HepG2 (cell line): ENCODE data around the gene UAP1L1. TPM values are rescaled to one million over a fixed set of nuclear protein-coding genes. Genes with fewer than 3 reads are reported as not detected.

Experiments used
- DPF2 ChIP-seq: sonication (generic); formaldehyde crosslinking; IDR thresholded peaks from 2 replicates; pipeline ENCODE4 v1.4.0; 2020; ENCODE audit warnings: mild to moderate bottlenecking, low read depth, missing genetic modification reagents, borderline replicate concordance
- HNF4G ChIP-seq, 2 experiments: sonication (generic) in 1 of 2; formaldehyde crosslinking in 1 of 2; IDR thresholded peaks; 2 replicates each; pipeline versions ENCODE4 v1.4.0 to v1.6.1; 2011 to 2020; ENCODE audit warnings: borderline replicate concordance in 2 of 2, low read depth in 2 of 2, mild to moderate bottlenecking in 2 of 2, low read length in 1 of 2, missing genetic modification reagents in 1 of 2, moderate library complexity in 1 of 2
- KDM5B ChIP-seq: sonication (generic); formaldehyde crosslinking; IDR thresholded peaks from 2 replicates; pipeline ENCODE4 v1.4.0; 2020; ENCODE audit warnings: missing genetic modification reagents, mild to moderate bottlenecking, borderline replicate concordance
- MYC ChIP-seq: sonication (generic); formaldehyde crosslinking; IDR thresholded peaks from 2 replicates; pipeline ENCODE4 v1.9.0; 2021; ENCODE audit warnings: missing genetic modification reagents, borderline replicate concordance
- NR2F6 ChIP-seq, 2 experiments: IDR thresholded peaks; 2 replicates each; pipeline ENCODE4 v1.6.1; 2016; ENCODE audit warnings: antibody characterized with exemption in 1 of 2, mild to moderate bottlenecking in 1 of 2
- PHF8 ChIP-seq: sonication (generic); formaldehyde crosslinking; IDR thresholded peaks from 2 replicates; pipeline ENCODE4 v1.5.0; 2020; ENCODE audit warnings: missing genetic modification reagents
- SALL1 ChIP-seq: sonication (generic); formaldehyde crosslinking; IDR thresholded peaks from 2 replicates; pipeline ENCODE4 v1.8.0; 2022; ENCODE audit warnings: mild to moderate bottlenecking, missing genetic modification reagents
- SMC3 ChIP-seq: IDR thresholded peaks from 2 replicates; pipeline ENCODE4 v1.6.1; 2011; ENCODE audit warnings: low read length, improper control_type of control experiment
- ZNF263 ChIP-seq: sonication (generic); formaldehyde crosslinking; IDR thresholded peaks from 2 replicates; pipeline ENCODE4 v1.4.0; 2020; ENCODE audit warnings: missing genetic modification reagents
- ZNF501 ChIP-seq: sonication (generic); formaldehyde crosslinking; IDR thresholded peaks from 2 replicates; pipeline ENCODE4 v1.5.1; 2020; ENCODE audit warnings: mild to moderate bottlenecking, moderate library complexity, missing genetic modification reagents
- ZNF589 ChIP-seq: sonication (generic); formaldehyde crosslinking; conservative IDR thresholded peaks from 2 replicates; pipeline ENCODE4 v1.8.0; 2022; ENCODE audit warnings: mild to moderate bottlenecking, moderate library complexity, missing genetic modification reagents
- polyA plus RNA-seq, 8 experiments: library from polyadenylated mRNA; depleted of rRNA in 3 of 8; stranded (reverse) in 7 of 8; unstranded in 1 of 8; fragments of >200 nt; fragmentation: Illumina TruSeq in 4 of 8; extraction: Trizol in 4 of 8; gene quantifications; 2 replicates each; pipeline versions ENCODE4 v1.2.1 to v1.2.3, GENCODE V29; 2011 to 2016; ENCODE audit warnings: low read depth in 4 of 8, missing spikeins in 1 of 8, mixed read lengths in 1 of 8; ENCODE audit not compliant: insufficient read depth in 1 of 8
- total RNA-seq, 5 experiments: library from RNA; depleted of rRNA; stranded (reverse); fragments of >200 nt; fragmentation: Illumina TruSeq; extraction: Trizol; gene quantifications; 2 replicates each; pipeline ENCODE4 v1.2.3, GENCODE V29; 2016; ENCODE audit warnings: low read depth in 1 of 5
- TF ChIP-seq, protein P1 (sequence below): sonication (generic); IDR thresholded peaks from 2 replicates; pipeline ENCODE4 v1.6.1; 2016; ENCODE audit warnings: low read depth, borderline replicate concordance
- TF ChIP-seq, protein P2 (sequence below): sonication (generic); formaldehyde crosslinking; IDR thresholded peaks from 2 replicates; pipeline ENCODE4 v1.4.0; 2020; ENCODE audit warnings: mild to moderate bottlenecking, missing genetic modification reagents
- TF ChIP-seq, protein P3 (sequence below): sonication (generic); formaldehyde crosslinking; IDR thresholded peaks from 2 replicates; pipeline ENCODE4 v1.8.1; 2022; ENCODE audit warnings: low read depth, mild to moderate bottlenecking, missing genetic modification reagents
- TF ChIP-seq, protein P4 (sequence below): sonication (generic); formaldehyde crosslinking; IDR thresholded peaks from 2 replicates; pipeline ENCODE4 v1.5.0; 2020; ENCODE audit warnings: missing genetic modification reagents
- TF ChIP-seq, protein P5 (sequence below): fragments of 450-650 bp; IDR thresholded peaks from 2 replicates; pipeline ENCODE4 v1.6.1; 2017; ENCODE audit warnings: mild to moderate bottlenecking

UAP1L1 gene
- total and polyA plus RNA-seq, 2 of the 13 experiments (the other 11 are each of a cell fraction or from before 2014, with no cell fraction given) = 5.4 to 6.4 TPM

DNA sequence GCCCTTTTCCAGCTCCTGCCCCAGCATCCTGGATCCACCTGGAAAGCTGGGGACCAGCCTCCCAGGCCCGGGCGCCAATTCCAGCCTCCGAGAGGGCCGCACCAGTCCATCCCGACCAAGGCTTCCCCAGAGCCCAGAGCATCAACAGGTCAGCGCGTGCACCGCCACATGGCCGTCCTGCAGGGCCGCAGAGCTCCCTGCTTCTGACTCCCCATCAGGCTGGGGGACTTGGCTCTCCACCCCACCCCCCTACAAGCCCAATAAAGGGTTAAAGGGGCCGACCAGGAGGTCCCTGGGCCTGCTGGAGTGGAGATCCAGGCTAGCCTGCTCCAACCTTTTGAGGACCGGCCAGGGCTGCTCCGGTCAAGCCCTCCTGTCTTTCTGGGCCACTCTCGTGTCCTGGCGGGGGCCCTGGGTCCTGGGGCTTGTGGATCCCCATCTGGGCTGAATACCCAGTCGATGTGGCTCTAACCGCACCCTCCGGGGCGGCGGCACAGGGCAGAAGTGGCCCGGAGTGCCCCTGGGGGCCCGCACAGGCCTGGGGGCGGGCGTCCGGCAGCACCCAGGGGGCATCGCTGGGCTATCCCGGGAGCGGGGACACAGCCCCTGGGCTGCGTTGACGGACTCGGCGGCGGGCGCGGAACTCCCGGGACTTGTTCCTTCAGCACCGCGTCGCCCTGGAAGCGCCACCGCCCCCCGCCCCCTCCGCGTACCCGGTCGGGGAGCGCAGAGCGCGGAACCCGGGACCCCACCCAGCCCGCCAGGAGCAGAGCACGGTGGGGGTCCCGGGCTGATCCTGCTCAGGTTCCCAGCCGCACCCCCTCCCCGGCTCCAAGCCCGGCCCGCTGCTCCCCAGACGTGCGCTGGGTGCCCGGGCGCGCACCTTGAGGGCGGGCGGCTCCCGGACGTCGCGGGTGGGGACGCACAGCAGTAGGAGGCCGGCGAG lies 24.0 kb upstream of the UAP1L1 start (continued):
- TF ChIP-seq, protein P1, sequence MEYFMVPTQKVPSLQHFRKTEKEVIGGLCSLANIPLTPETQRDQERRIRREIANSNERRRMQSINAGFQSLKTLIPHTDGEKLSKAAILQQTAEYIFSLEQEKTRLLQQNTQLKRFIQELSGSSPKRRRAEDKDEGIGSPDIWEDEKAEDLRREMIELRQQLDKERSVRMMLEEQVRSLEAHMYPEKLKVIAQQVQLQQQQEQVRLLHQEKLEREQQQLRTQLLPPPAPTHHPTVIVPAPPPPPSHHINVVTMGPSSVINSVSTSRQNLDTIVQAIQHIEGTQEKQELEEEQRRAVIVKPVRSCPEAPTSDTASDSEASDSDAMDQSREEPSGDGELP = no peak
- TF ChIP-seq, protein P2, sequence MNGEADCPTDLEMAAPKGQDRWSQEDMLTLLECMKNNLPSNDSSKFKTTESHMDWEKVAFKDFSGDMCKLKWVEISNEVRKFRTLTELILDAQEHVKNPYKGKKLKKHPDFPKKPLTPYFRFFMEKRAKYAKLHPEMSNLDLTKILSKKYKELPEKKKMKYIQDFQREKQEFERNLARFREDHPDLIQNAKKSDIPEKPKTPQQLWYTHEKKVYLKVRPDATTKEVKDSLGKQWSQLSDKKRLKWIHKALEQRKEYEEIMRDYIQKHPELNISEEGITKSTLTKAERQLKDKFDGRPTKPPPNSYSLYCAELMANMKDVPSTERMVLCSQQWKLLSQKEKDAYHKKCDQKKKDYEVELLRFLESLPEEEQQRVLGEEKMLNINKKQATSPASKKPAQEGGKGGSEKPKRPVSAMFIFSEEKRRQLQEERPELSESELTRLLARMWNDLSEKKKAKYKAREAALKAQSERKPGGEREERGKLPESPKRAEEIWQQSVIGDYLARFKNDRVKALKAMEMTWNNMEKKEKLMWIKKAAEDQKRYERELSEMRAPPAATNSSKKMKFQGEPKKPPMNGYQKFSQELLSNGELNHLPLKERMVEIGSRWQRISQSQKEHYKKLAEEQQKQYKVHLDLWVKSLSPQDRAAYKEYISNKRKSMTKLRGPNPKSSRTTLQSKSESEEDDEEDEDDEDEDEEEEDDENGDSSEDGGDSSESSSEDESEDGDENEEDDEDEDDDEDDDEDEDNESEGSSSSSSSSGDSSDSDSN (CRISPR knock-in tag) = peak; percentile 46; the same call in 1 of the 2 replicates
- TF ChIP-seq, protein P3, sequence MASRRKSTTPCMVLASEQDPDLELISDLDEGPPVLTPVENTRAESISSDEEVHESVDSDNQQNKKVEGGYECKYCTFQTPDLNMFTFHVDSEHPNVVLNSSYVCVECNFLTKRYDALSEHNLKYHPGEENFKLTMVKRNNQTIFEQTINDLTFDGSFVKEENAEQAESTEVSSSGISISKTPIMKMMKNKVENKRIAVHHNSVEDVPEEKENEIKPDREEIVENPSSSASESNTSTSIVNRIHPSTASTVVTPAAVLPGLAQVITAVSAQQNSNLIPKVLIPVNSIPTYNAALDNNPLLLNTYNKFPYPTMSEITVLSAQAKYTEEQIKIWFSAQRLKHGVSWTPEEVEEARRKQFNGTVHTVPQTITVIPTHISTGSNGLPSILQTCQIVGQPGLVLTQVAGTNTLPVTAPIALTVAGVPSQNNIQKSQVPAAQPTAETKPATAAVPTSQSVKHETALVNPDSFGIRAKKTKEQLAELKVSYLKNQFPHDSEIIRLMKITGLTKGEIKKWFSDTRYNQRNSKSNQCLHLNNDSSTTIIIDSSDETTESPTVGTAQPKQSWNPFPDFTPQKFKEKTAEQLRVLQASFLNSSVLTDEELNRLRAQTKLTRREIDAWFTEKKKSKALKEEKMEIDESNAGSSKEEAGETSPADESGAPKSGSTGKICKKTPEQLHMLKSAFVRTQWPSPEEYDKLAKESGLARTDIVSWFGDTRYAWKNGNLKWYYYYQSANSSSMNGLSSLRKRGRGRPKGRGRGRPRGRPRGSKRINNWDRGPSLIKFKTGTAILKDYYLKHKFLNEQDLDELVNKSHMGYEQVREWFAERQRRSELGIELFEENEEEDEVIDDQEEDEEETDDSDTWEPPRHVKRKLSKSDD = no peak
- TF ChIP-seq ZNF501 (peak; percentile 53; the same call in 1 of the 2 replicates), ZNF589 (CRISPR knock-in tag) (peak; percentile 62; the same call in 1 of the 2 replicates), HNF4G (IDR thresholded peaks at IDR 0.05; ENCODE audit: borderline replicate concordance, low read depth, low read length) (no peak), HNF4G (CRISPR knock-in tag; IDR thresholded peaks at IDR 0.05; ENCODE audit: borderline replicate concordance, low read depth) (no peak), DPF2 (no peak), KDM5B (peak; percentile 42; the same call in 1 of the 2 replicates), PHF8 (0 out of 2 replicates have a peak, but pooled peaks have one; percentile 30), SMC3 (no peak), MYC (CRISPR knock-in tag) (peak; percentile 40; the same call in 1 of the 2 replicates), ZNF263 (CRISPR knock-in tag) (no peak), SALL1 (CRISPR knock-in tag) (0 out of 2 replicates have a peak, but pooled peaks have one; percentile 23), NR2F6 (IDR thresholded peaks at IDR 0.05) (no peak), NR2F6 (CRISPR knock-in tag; IDR thresholded peaks at IDR 0.05) (no peak)
- TF ChIP-seq, protein P4, sequence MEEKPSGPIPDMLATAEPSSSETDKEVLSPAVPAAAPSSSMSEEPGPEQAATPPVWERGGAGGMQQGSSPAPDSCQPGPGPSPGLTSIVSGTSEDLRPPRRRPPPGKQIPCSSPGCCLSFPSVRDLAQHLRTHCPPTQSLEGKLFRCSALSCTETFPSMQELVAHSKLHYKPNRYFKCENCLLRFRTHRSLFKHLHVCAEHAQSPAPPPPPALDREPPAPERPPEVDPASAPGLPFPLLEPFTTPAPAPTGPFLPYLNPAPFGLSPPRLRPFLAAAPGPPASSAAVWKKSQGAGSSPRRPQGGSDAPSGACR (CRISPR knock-in tag) = no peak
- TF ChIP-seq, protein P5, sequence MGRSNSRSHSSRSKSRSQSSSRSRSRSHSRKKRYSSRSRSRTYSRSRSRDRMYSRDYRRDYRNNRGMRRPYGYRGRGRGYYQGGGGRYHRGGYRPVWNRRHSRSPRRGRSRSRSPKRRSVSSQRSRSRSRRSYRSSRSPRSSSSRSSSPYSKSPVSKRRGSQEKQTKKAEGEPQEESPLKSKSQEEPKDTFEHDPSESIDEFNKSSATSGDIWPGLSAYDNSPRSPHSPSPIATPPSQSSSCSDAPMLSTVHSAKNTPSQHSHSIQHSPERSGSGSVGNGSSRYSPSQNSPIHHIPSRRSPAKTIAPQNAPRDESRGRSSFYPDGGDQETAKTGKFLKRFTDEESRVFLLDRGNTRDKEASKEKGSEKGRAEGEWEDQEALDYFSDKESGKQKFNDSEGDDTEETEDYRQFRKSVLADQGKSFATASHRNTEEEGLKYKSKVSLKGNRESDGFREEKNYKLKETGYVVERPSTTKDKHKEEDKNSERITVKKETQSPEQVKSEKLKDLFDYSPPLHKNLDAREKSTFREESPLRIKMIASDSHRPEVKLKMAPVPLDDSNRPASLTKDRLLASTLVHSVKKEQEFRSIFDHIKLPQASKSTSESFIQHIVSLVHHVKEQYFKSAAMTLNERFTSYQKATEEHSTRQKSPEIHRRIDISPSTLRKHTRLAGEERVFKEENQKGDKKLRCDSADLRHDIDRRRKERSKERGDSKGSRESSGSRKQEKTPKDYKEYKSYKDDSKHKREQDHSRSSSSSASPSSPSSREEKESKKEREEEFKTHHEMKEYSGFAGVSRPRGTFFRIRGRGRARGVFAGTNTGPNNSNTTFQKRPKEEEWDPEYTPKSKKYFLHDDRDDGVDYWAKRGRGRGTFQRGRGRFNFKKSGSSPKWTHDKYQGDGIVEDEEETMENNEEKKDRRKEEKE = no peak
